Transverse colon (tissue), 4 donors: ENCODE results near the gene MYO7B. TPM values are rescaled to one million over a fixed set of nuclear protein-coding genes. Genes with fewer than 3 reads are reported as not detected.

Experiments
- DNase-seq: peaks from one replicate; pipeline ENCODE4 v3.0.0-alpha.2; 2019
- H3K27ac ChIP-seq, 4 donors: fragments of 200-600 bp; sonication (generic); 2 replicates each; pipeline ENCODE4 v1.5.1; 2016 to 2018; ENCODE audit warnings: inconsistent platforms in 4 of 4
- H3K27me3 ChIP-seq: fragments of 200-600 bp; sonication (generic); 2 replicates; pipeline ENCODE4 v1.5.1; 2017; ENCODE audit warnings: inconsistent platforms
- H3K36me3 ChIP-seq, 4 donors: fragments of 200-600 bp; sonication (generic); 2 replicates each; pipeline ENCODE4 v1.5.1; 2017 to 2019; ENCODE audit warnings: inconsistent platforms in 4 of 4
- H3K4me1 ChIP-seq, 4 donors: fragments of 200-600 bp; sonication (generic); 2 replicates each; pipeline ENCODE4 v1.5.1; 2017 to 2020; ENCODE audit warnings: inconsistent platforms in 4 of 4
- H3K4me3 ChIP-seq, 4 donors: fragments of 200-600 bp; sonication (generic); 1 replicate in 1 of 4; 2 replicates in 3 of 4; pipeline versions ENCODE4 v1.5.1 to v1.6.1; 2017 to 2019; ENCODE audit warnings: inconsistent platforms in 4 of 4
- H3K9me3 ChIP-seq, 2 donors: fragments of 200-600 bp; sonication (generic); 2 replicates each; pipeline ENCODE4 v1.5.1; 2017 to 2019; ENCODE audit warnings: inconsistent platforms in 2 of 2
- EP300 ChIP-seq: sonication (generic); formaldehyde crosslinking; IDR thresholded peaks from one replicate; pipeline ENCODE4 v1.6.1; 2017; ENCODE audit warnings: antibody characterized with exemption, low read depth
- POLR2A ChIP-seq: fragments of 450-650 bp; IDR thresholded peaks from one replicate; pipeline ENCODE4 v1.6.1; 2016; ENCODE audit warnings: antibody characterized with exemption, mild to moderate bottlenecking, moderate library complexity
- POLR2AphosphoS5 ChIP-seq, 3 donors: sonication (generic); formaldehyde crosslinking; IDR thresholded peaks; one replicate each; pipeline ENCODE4 v1.6.1; 2016; ENCODE audit warnings: antibody characterized with exemption in 3 of 3
- WGBS, 2 donors: methylation state at CpG; one replicate each; pipeline ENCODE4 v1.1.5; 2018; ENCODE audit warnings: low coverage in 1 of 2; 5-methylcytosine and 5-hydroxymethylcytosine counted together
- in situ Hi-C, 4 donors: fragments of 200-750 bp; cut with MboI; loops; one replicate each; pipeline versions ENCODE4 v1.15.0 to v1.15.1; 2017; ENCODE audit warnings: low sequenced_read_pairs in 3 of 4, low pct_ligation_motif_present in 1 of 4, low pct_unique_long_range_greater_than_20kb in 1 of 4
- intact Hi-C: fragments of 100-400 bp; cut with DNase I; formaldehyde crosslinking; loops from one replicate; pipeline ENCODE4 v1.15.1; 2023; ENCODE audit warnings: low total_unique reads
- total RNA-seq, 4 donors: library from RNA; depleted of rRNA; stranded (reverse); fragments of >200 nt; gene quantifications; one replicate each; pipeline ENCODE4 v1.1.0, GENCODE V29; 2016
- TF ChIP-seq, protein P1 (sequence below), 5 experiments: fragments of 200-600 bp in 3 of 5; fragments of 450-650 bp in 2 of 5; sonication (generic) in 3 of 5; IDR thresholded peaks; 1 replicate in 2 of 5; 2 replicates in 3 of 5; pipeline ENCODE4 v1.5.1; 2016 to 2017; ENCODE audit warnings: antibody characterized with exemption in 5 of 5, inconsistent platforms in 3 of 5, mild to moderate bottlenecking in 2 of 5, moderate library complexity in 1 of 5

MYO7B gene
- total RNA-seq, 4 donors from 2014 or later: 242 to 637 (median 280) TPM

GRCh38 chr2:127632592-127633489, 97.4 kb downstream of the MYO7B start:
- TF ChIP-seq, protein P1, sequence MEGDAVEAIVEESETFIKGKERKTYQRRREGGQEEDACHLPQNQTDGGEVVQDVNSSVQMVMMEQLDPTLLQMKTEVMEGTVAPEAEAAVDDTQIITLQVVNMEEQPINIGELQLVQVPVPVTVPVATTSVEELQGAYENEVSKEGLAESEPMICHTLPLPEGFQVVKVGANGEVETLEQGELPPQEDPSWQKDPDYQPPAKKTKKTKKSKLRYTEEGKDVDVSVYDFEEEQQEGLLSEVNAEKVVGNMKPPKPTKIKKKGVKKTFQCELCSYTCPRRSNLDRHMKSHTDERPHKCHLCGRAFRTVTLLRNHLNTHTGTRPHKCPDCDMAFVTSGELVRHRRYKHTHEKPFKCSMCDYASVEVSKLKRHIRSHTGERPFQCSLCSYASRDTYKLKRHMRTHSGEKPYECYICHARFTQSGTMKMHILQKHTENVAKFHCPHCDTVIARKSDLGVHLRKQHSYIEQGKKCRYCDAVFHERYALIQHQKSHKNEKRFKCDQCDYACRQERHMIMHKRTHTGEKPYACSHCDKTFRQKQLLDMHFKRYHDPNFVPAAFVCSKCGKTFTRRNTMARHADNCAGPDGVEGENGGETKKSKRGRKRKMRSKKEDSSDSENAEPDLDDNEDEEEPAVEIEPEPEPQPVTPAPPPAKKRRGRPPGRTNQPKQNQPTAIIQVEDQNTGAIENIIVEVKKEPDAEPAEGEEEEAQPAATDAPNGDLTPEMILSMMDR (IDR thresholded peaks at IDR 0.05): no peak
- TF ChIP-seq EP300 (no peak), POLR2AphosphoS5 (IDR thresholded peaks at IDR 0.05) (peak in 1 of 3 donors; percentile 0), POLR2A (no peak)
- peak overlapping the region; percentile 26 to 83 (median 52) for H3K27ac ChIP-seq
- 71% methylated on average over 25 of the region's 25 CpGs; no CpG with 5 or more reads in 1 of the 2 donors for WGBS, 2 donors
- intact Hi-C loops: no loop called here
- no peaks in the 10 kb centered on the region for H3K9me3 ChIP-seq
- peaks cover 0 to 30% (median 9%) of the 10 kb centered on the region in 4 donors for H3K4me1 ChIP-seq
- no peaks in the 10 kb centered on the region for H3K27me3 ChIP-seq
- H3K4me3 ChIP-seq: no peak overlapping the region
- in situ Hi-C loops: no loop called here
- H3K36me3 ChIP-seq: no peaks in the 10 kb centered on the region
- no peak for DNase-seq

- DNase-seq: no peak
- Histone ChIP-seq H3K27me3 (no peaks in the 10 kb centered on the region), H3K36me3 (no peaks in the 10 kb centered on the region), H3K9me3 (no peaks in the 10 kb centered on the region), H3K4me1 (peaks cover 0 to 30% (median 11%) of the 10 kb centered on the region in 4 donors), H3K4me3 (no peak overlapping the region), H3K27ac (peak overlapping the region; percentile 26 to 83 (median 52))
- intact Hi-C loops (no loop called here), in situ Hi-C loops (no loop called here)
- no peak for TF ChIP-seq EP300
- TF ChIP-seq, protein P1 (IDR thresholded peaks at IDR 0.05): no peak
- no peak for TF ChIP-seq POLR2AphosphoS5 (IDR thresholded peaks at IDR 0.05)
- TF ChIP-seq POLR2A: no peak
- WGBS, 2 donors: 75 to 89% methylated on average over 3 to 9 of the region's 9 CpGs
These were observed 98.1 kb downstream of the MYO7B start for GRCh38 chr2:127633556-127634065.

DNA sequence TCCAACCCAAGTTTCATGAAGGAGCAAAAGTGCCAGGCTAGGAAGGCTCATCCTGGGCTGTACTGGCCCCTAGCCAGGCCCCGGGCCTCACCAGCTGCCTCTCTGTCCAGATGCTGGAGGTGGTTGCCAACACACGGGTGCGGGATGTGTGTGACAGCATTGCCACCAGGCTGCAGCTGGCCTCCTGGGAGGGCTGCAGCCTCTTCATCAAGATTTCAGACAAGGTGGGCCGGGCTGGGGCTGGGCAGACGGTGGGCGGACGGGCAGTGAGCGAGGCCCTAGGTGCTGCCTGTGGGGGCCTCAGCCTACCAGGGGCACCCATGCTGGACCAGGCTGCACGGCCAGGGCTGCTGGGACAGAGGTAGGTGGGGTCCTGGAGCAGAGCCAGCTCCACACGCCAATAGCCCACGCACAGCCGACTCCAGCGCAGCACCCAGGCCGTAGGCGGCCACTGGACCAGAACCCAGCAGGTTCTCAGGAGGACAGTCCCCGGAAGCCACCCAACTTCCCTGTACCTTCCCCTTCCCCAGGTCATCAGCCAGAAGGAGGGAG, 98.7 kb downstream of the MYO7B start:
- TF ChIP-seq POLR2A (no peak), POLR2AphosphoS5 (IDR thresholded peaks at IDR 0.05) (peak in 1 of 3 donors; percentile 4), EP300 (no peak)
- TF ChIP-seq, protein P1 (IDR thresholded peaks at IDR 0.05): no peak
- in situ Hi-C loops (no loop called here), intact Hi-C loops (no loop called here)
- 73% methylated on average over 16 of the region's 16 CpGs; no CpG with 5 or more reads in 1 of the 2 donors for WGBS, 2 donors
- no peaks in the 10 kb centered on the region for H3K9me3 ChIP-seq
- H3K27me3 ChIP-seq: no peaks in the 10 kb centered on the region
- H3K36me3 ChIP-seq: no peaks in the 10 kb centered on the region
- DNase-seq: no peak
- no peak overlapping the region for H3K4me3 ChIP-seq
- H3K27ac ChIP-seq: peak overlapping the region; percentile 5 to 83 (median 46)
- H3K4me1 ChIP-seq: peaks cover 0 to 30% (median 12%) of the 10 kb centered on the region in 4 donors
